GM12878 (cell line): Measurements from ENCODE around the gene EAF1.

Experiments used
- ATF3 ChIP-seq: IDR thresholded peaks from 2 replicates; pipeline ENCODE4 v1.6.1; 2011; ENCODE audit warnings: low read depth, mild to moderate bottlenecking, low read length, moderate library complexity, borderline replicate concordance; ENCODE audit errors: extremely low read depth
- BACH1 ChIP-seq: fragments of 450-650 bp; IDR thresholded peaks from 2 replicates; pipeline ENCODE4 v1.6.1; 2017; ENCODE audit warnings: mild to moderate bottlenecking, borderline replicate concordance
- CREM ChIP-seq: IDR thresholded peaks from 2 replicates; pipeline ENCODE4 v1.6.1; 2014; ENCODE audit warnings: antibody characterized with exemption, low read depth
- ESRRA ChIP-seq: IDR thresholded peaks from 2 replicates; pipeline ENCODE4 v1.6.1; 2012; ENCODE audit warnings: mild to moderate bottlenecking, low read length, improper control_type of control experiment
- FOXK2 ChIP-seq: fragments of 450-650 bp; IDR thresholded peaks from 2 replicates; pipeline ENCODE4 v1.6.1; 2017; ENCODE audit warnings: mild to moderate bottlenecking, moderate library complexity
- HDAC2 ChIP-seq: fragments of 200-600 bp; sonication (generic); IDR thresholded peaks from 2 replicates; pipeline ENCODE4 v1.6.1; 2017
- STAT1 ChIP-seq: fragments of 450-650 bp; conservative IDR thresholded peaks from 2 replicates; pipeline ENCODE4 v1.6.1; 2014; ENCODE audit warnings: antibody characterized with exemption, mild to moderate bottlenecking
- SUPT20H ChIP-seq: IDR thresholded peaks from 2 replicates; pipeline ENCODE4 v1.6.1; 2011; ENCODE audit warnings: low read depth, mild to moderate bottlenecking, low read length, moderate library complexity, borderline replicate concordance; ENCODE audit not compliant: control insufficient read depth
- USF1 ChIP-seq: IDR thresholded peaks from 2 replicates; pipeline ENCODE4 v1.6.1; 2011; ENCODE audit warnings: borderline replicate concordance, low read depth, mild to moderate bottlenecking, moderate library complexity, mixed read lengths, low read length; ENCODE audit not compliant: insufficient read depth; ENCODE audit errors: extremely low read length

- TF ChIP-seq ATF3 (no peak), BACH1 (no peak), CREM (no peak), HDAC2 (no peak), SUPT20H (no peak), FOXK2 (no peak), ESRRA (no peak), STAT1 (no peak), USF1 (no peak)
Observed at GRCh38 chr3:15460891-15461531, 33.6 kb downstream of the EAF1 start.
